EL (cell line): ENCODE results near the gene PLPPR5.
"Not testable (repeated sequence)": the region's sequence is repeated elsewhere in the genome, so short reads cannot be mapped to it uniquely, and the experiment has no call there.

ENCODE experiments used
- DNase-seq: peaks from one replicate; pipeline ENCODE4 v3.0.0-alpha.2; 2016

Gene PLPPR5

GRCh38 chr1:99004861-99005442 lies at the start of gene PLPPR5:
Gene PLPPR5 (minus strand): TSS chr1:99004861. CDS start chr1:99004671, 190 bp downstream.
- DNase-seq = peak; percentile 19

- DNase-seq = no peak
Observed at GRCh38 chr1:99051611-99052283, 47.1 kb upstream of the PLPPR5 start.

DNA sequence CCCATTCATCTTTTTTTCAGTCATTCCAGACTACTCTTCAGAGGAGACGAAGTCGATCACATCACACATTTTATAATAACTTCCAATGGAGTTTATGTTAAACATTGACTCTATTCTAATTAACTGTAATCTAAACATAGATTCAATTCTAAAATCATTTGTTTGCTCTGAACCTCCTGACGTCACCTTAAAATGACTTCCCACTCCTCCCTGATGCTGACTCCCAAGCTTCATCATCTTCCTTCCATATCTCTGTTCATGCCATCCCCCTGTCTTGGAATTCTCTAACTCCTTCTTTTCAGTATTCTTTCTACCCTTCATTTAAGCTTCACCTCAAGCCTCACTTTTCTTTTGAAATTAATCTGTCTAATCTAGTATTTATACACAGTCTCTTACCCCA lies 45.1 kb upstream of the PLPPR5 start:
- DNase-seq = no peak

- not testable (repeated sequence) for DNase-seq
Observed at GRCh38 chr1:99036746-99037145, 32.1 kb upstream of the PLPPR5 start.

GRCh38 chr1:99018313-99018712 lies 13.7 kb upstream of the PLPPR5 start:
- no peak for DNase-seq

- DNase-seq = no peak
Observed at GRCh38 chr1:99017655-99018054, 13.0 kb upstream of the PLPPR5 start.

GRCh38 chr1:99010679-99011078 lies 6.0 kb upstream of the PLPPR5 start:
- no peak for DNase-seq

DNA sequence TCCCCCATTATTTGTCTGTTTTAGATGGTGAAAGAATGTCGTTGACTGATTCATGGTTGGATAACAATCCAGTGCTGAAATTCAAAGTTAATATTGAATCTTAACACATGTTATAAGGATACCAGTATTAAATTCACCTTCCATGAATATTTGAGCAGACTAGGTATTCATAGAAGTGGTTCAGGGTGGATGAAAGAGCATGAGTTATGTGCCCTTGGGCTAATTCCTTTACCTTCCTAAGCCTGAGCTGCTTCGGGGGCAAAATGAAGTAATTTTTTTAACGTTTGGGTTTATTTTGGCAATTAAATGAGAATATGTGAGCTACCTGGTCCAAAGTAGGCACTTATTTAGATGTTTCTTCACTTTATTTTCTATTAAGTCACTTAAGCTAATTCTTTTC lies 2.7 kb upstream of the PLPPR5 start:
- DNase-seq = no peak

DNA sequence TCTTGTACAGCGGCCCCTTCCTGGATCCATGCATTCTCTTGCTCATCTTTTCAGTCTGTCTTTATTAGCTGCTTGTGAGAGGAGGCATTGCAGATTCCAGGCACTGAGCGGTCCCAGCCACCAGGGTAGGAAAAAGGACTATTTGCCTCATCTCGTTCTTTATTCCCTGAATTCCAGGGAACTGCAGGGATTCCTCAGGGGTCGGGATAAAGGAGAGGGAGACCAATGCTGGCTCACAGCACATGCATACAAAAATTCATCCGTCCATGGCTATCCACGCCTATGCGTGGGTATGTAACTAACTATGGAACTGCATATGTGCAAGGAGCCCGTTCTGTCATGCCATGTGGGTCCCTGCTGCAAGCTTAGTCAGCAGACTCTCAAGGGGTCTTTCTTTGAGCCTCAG lies 879 bp upstream of the PLPPR5 start:
- no peak for DNase-seq

DNA sequence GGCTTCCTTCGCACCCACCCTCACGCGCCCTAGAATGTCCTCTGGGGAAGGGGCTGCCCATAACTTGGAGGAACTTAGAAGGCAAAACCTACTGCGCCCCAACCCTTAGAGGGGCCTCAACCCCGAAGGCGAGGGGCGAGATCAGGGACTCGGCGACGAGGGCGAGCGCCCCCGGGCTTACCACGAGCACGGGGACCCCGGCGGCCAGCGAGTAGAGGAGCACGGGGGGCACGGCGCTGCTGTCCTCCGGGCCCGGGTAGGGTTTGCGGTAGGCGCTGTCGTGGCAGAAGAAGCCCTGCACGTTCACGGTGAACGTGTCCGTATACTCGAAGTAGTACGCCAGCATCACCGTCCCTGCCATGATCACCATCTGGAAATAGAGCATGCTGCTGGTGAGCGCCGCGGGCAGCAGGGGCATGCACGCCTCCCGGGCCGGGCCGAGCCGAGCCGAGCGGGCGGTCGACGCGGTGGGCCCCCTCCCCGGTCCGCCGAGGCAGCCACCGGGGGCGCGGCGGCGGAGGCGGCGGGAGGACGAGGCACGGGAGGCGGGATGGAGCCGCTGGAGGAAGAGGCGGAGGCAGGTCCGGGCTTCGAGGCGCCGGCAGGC lies 304 bp downstream of the PLPPR5 start:
- peak; percentile 42 for DNase-seq

DNA sequence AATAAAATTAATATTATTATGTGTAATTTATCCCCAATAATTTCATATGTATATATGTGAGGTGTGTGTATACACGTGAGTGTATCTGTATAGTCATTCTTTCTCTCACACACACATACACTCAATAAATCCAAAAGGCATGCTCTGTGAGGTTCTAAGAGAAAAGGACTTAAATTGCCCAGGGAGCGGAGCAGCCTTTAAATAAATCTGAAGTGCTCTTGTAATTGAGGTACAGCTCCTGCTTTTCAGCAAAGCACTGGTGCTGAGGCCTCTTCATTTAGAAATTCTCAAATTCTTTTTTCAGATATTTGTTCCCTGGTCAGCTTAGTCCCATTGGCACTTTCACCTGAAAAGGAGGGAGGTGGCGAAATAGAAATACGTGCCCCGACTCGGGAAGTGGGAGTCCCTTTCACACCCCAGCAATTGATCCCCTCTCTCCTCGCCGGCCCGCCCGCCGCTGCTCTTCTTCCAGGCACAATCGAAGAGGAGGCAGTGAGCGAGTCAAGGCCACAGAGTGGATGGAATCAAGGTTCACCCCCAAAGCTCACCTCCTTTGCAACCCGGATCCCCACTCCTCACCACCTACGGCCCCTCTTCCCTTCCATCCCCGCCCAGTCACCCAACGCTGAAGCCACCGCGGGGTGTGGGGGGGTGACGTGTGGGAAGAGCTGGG lies 944 bp downstream of the PLPPR5 start:
- no peak for DNase-seq

DNA sequence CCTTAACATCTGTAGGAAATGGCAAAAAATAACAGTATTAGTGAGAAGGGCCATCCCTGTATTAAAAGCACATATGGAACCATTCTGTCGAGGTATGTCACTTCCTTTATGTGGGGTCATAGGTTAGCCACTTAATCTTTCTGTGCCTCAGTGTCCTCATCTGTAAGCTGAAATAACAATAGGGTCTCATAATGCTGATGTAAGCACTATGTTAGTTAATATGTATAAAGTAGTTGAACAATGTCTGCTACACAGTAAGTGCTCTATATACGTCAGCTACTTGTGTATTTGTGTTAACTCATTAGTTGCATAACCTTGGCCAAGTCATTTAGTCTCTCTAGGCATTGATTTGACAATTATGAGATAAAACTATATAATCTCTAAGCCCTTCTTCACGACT lies 11.8 kb downstream of the PLPPR5 start:
- DNase-seq = no peak

- DNase-seq = peak; percentile 81
Observed at GRCh38 chr1:98991127-98992012, 13.3 kb downstream of the PLPPR5 start.

DNA sequence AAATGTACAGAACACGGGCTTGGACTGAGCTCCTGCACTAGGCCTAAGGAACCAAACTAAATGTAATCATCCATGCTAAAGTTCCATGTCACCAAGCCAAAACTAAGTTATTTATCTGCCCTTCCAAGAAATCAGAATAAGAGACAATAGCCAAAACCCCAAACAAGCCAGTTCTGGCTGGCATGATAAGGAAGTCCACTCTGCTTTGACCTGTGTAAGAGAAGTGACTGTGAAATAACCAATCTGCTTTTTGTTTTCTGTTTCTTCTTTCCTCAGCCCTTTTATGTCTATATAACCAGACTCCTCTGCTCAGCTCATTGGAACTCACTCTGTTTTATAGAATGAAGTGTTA lies 15.1 kb downstream of the PLPPR5 start:
- DNase-seq = no peak

DNA sequence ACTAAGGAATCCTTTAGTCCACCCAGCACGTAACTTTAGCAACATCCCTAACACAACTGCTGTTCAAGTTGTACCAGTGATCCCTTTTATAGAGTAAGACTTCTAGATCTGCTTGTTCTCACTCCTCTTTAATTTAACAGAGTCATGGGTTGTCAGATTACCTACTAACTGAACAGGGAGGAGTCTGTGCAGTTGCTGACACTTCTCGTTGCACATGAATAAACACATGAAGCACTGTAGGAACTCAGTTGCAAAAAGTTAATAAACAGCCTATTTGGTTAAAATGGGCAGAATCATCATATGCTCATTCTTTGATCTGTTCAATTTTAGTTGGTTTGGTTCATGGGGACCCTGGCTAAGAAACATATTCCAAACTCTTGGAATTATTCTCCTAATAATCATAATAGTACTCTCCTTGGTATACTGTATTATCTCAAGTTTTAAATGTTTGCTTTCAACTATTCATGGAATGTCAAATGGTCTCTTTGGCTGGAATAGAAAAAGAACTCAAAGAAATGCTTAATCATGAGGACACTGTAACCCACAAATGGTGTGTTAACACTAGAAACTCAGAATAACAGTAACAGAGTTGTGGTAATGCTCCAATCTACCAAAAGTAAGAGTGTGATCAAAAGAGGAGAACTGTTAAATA lies 15.6 kb downstream of the PLPPR5 start:
- no peak for DNase-seq

DNA sequence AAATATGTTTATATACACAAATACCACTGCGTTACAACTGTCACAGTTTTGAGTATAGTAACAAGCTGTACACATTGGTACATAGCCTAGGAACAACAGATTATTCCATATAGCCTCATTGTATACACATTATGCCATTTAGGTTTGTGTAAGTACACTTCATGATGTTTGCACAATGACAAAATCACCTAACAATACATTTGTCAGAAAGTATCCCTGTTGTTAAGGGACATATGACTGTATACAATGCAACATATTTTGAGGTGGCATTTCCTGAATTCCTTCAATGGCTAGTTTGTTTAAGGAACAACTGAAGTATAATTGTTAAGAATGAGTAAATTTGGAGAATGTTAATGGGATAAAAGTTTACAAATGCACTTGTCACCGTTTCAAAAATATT lies 19.0 kb downstream of the PLPPR5 start:
- no peak for DNase-seq

DNA sequence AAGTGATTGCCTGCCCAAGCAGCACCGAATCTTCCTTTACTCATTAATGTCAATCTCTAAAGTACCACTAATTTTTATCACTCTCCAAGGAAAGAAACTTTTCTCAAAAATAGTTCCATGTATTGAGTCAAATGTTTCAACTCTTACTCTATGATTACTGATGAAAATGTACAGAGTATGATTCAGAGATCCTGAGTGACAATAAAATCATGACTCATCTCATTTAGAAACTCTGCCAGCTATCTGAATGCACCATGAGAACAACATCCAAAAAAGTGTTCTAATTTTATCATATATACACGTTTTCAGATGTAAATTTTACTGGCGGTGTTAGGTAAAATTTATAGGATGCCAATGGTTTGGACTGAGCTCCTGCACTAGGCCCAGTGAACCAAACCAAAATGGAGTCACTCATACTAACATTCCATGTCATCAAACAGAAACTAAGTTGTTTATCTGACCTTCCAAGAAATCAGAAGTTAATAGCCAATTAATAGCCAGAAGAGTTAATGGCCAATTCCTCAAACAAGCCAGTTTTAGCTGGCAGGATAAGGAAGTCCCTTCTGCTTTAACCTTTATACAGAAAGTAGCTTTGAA lies 22.6 kb downstream of the PLPPR5 start:
- peak; percentile 61 for DNase-seq

GRCh38 chr1:98979463-98979862 lies 25.2 kb downstream of the PLPPR5 start:
- no peak for DNase-seq

DNA sequence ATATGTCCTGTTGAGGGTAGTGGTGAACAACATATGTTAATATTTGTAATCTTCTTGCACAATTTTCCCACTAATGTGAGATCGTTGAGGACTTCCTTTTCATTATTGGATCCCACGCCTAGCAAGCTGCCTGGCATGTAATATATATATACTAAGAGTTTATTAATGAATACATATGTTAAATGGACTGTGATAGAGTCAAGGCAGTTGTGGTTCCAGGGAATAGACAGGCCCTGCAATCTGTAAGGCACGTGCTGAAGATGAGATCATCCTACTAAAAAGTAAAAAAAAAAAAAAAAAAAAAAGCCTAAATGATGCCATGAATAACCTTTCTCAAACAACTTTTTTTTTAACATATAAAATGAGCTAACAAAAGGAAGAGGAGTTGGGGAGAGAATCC lies 28.9 kb downstream of the PLPPR5 start:
- no peak for DNase-seq

DNA sequence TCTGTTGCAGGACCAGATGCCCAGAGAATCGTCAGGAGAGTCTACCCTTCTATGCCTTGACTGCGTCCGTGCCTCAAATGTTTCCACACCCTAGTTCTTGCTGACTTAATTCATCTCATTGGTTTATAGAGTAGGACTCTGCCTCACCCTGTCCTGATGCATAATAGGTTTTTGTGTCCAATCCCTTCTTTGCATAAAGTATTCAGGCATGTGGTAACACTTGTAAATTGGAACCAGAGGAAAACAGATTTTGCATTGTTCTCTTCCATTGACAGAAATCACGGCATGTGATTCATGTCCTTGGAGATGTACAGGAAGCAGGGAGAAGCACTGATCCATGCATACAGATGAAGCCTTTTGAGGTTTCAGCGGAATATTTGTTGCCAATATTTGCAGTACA lies 29.5 kb downstream of the PLPPR5 start:
- no peak for DNase-seq

DNA sequence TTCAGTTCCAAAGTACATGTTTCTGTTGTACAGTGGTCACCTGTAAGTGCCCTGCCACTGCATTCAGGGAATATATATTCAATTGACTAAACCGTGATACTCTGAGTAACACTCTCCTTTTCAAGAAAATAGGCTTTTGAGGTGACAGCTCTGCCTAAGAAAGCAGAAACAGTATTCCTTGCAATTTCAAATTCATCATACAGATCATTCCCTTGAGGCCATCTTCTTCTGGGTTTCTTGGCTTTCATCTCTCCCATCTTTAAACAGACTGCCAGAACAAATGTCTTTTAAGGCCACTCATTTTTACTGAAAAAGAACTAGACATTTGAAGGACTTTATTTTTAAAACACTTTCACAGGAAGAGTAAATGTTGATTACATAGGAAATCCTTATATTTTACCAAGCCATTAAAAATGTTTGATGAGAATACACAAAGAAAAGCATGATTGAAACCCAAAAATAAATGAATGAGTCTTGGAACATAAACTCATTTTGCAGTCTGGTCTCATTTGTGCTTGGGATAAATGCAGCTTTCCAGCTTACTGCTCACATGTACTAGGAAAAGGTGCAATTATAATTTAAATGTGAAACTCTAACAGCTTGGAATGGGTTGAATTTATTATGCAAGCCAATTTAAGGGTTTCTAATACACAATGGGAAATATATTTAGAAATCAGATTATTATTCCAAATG lies 34.7 kb downstream of the PLPPR5 start:
- DNase-seq = no peak
